Sigmoid colon (tissue), 7 donors: ENCODE data around the gene RELCH. TPM values are rescaled to one million over a fixed set of nuclear protein-coding genes. Genes with fewer than 3 reads are reported as not detected.

Experiments
- DNase-seq: peaks from one replicate; pipeline ENCODE4 v3.0.0-alpha.2; 2019
- H3K27ac ChIP-seq, 4 donors: fragments of 200-600 bp; sonication (generic); one replicate each; pipeline ENCODE4 v1.5.1; 2016 to 2019; ENCODE audit warnings: mild to moderate bottlenecking in 1 of 4
- H3K27me3 ChIP-seq, 3 donors: fragments of 200-600 bp; sonication (generic); one replicate each; pipeline ENCODE4 v1.5.1; 2019; ENCODE audit warnings: mild to moderate bottlenecking in 1 of 3
- H3K36me3 ChIP-seq, 4 donors: fragments of 200-600 bp; sonication (generic); one replicate each; pipeline ENCODE4 v1.5.1; 2016 to 2019
- H3K4me1 ChIP-seq, 4 donors: fragments of 200-600 bp; sonication (generic); one replicate each; pipeline ENCODE4 v1.5.1; 2017 to 2019
- H3K4me3 ChIP-seq, 4 donors: fragments of 200-600 bp; sonication (generic); one replicate each; pipeline ENCODE4 v1.5.1; 2017 to 2019; ENCODE audit warnings: mild to moderate bottlenecking in 2 of 4, moderate library complexity in 1 of 4
- H3K9me3 ChIP-seq, 4 donors: fragments of 200-600 bp in 3 of 4; sonication (generic) in 3 of 4; one replicate each; pipeline versions ENCODE4 v1.5.1 to v1.6.1; 2013 to 2019
- EP300 ChIP-seq, 4 donors: sonication (generic); formaldehyde crosslinking; IDR thresholded peaks; one replicate each; pipeline ENCODE4 v1.6.1; 2017; ENCODE audit warnings: antibody characterized with exemption in 4 of 4
- POLR2A ChIP-seq, 2 donors: fragments of 450-650 bp; IDR thresholded peaks; one replicate each; pipeline ENCODE4 v1.6.1; 2016; ENCODE audit warnings: antibody characterized with exemption in 2 of 2, mild to moderate bottlenecking in 2 of 2, moderate library complexity in 2 of 2
- POLR2AphosphoS5 ChIP-seq, 4 donors: sonication (generic); formaldehyde crosslinking; IDR thresholded peaks; one replicate each; pipeline ENCODE4 v1.6.1; 2017; ENCODE audit warnings: antibody characterized with exemption in 4 of 4
- WGBS, 2 donors: extraction: QIAGEN DNeasy Blood & Tissue Kit; methylation state at CpG; one replicate each; pipeline ENCODE4 v1.1.7; 2013; 5-methylcytosine and 5-hydroxymethylcytosine counted together
- intact Hi-C: fragments of 100-400 bp; cut with DNase I; formaldehyde crosslinking; loops from one replicate; pipeline ENCODE4 v1.15.1; 2023
- polyA plus RNA-seq, 3 donors: library from polyadenylated mRNA; stranded (reverse); fragments of 200-250 nt; gene quantifications; one replicate each; pipeline ENCODE4 v1.2.3, GENCODE V29; 2013
- total RNA-seq, 4 donors: library from RNA; depleted of rRNA; stranded (reverse); fragments of >200 nt; gene quantifications; one replicate each; pipeline ENCODE4 v1.1.0, GENCODE V29; 2016
- TF ChIP-seq, protein P1 (sequence below), 4 experiments: fragments of 450-650 bp in 3 of 4; fragments of 200-600 bp in 1 of 4; IDR thresholded peaks; one replicate each; pipeline ENCODE4 v1.5.1; 2016 to 2019; ENCODE audit warnings: antibody characterized with exemption in 4 of 4, mild to moderate bottlenecking in 3 of 4, moderate library complexity in 2 of 4
- donor health status: healthy with polysubstance abuse.
- donor health status: Bipolar disorder and iron deficiency.
- donor health status: healthy.

RELCH gene
- total and polyA plus RNA-seq, 7 donors = 6.6 to 28.8 (median 19.3) TPM

DNA sequence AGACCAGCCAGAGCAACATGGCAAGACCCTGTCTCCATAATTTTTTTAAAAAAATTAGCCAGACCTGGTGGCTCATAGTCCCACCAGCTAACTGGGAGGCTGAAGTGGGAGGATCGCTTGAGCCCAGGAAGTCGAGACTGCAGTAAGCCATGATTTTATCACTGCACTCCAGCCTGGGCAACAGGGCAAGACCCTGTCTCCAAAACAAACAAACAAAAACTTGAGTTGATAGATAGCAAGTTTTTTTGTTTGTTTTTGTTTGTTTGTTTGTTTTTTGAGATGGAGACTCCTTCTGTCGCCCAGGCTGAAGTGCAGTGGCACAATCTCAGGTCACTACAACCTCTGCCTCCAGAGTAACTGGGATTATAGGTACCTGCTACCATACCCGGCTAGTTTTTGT, 18.8 kb downstream of the RELCH start:
- intact Hi-C loops = no loop called here
- no peaks in the 10 kb centered on the region for H3K4me1 ChIP-seq
- TF ChIP-seq EP300 (IDR thresholded peaks at IDR 0.05) (no peak), POLR2AphosphoS5 (IDR thresholded peaks at IDR 0.05) (no peak), POLR2A (IDR thresholded peaks at IDR 0.05) (no peak)
- TF ChIP-seq, protein P1, sequence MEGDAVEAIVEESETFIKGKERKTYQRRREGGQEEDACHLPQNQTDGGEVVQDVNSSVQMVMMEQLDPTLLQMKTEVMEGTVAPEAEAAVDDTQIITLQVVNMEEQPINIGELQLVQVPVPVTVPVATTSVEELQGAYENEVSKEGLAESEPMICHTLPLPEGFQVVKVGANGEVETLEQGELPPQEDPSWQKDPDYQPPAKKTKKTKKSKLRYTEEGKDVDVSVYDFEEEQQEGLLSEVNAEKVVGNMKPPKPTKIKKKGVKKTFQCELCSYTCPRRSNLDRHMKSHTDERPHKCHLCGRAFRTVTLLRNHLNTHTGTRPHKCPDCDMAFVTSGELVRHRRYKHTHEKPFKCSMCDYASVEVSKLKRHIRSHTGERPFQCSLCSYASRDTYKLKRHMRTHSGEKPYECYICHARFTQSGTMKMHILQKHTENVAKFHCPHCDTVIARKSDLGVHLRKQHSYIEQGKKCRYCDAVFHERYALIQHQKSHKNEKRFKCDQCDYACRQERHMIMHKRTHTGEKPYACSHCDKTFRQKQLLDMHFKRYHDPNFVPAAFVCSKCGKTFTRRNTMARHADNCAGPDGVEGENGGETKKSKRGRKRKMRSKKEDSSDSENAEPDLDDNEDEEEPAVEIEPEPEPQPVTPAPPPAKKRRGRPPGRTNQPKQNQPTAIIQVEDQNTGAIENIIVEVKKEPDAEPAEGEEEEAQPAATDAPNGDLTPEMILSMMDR (IDR thresholded peaks at IDR 0.05) = no peak
- no peaks in the 10 kb centered on the region for H3K9me3 ChIP-seq
- H3K36me3 ChIP-seq = no peaks in the 10 kb centered on the region
- WGBS, 2 donors = 67 to 91% methylated on average over 4 of the region's 4 CpGs
- H3K27ac ChIP-seq = no peak overlapping the region
- no peak for DNase-seq
- no peak overlapping the region for H3K4me3 ChIP-seq
- H3K27me3 ChIP-seq = no peaks in the 10 kb centered on the region

DNA sequence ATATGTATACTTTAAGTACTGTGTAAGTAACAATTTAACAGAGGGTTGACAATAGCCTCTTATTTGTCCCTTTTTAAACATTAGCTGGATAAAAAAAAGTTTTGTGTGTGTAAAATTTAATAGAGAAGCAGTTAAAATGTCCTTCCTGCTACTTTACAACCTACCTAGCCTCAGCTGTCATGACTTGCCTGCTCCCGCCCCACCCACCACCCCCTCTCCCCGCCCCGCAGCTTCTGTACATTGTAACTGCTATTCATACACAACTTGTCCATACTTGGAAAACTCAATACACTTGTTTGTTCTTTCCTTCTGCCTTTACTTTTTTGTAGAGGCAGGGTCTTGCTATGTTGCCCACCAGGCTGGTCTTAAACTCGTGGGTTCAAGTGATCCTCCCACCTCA, 19.5 kb downstream of the RELCH start:
- peaks cover 0 to 3% (median 0%) of the 10 kb centered on the region in 4 donors for H3K36me3 ChIP-seq
- DNase-seq = no peak
- H3K27me3 ChIP-seq = no peaks in the 10 kb centered on the region
- H3K9me3 ChIP-seq = no peaks in the 10 kb centered on the region
- no peak overlapping the region for H3K27ac ChIP-seq
- 24 to 79% methylated on average over 4 of the region's 4 CpGs for WGBS, 2 donors
- H3K4me3 ChIP-seq = no peak overlapping the region
- intact Hi-C loops = no loop called here
- no peak for TF ChIP-seq POLR2AphosphoS5 (IDR thresholded peaks at IDR 0.05)
- TF ChIP-seq, protein P1 (IDR thresholded peaks at IDR 0.05) = no peak
- no peak for TF ChIP-seq EP300 (IDR thresholded peaks at IDR 0.05)
- no peak for TF ChIP-seq POLR2A (IDR thresholded peaks at IDR 0.05)
- no peaks in the 10 kb centered on the region for H3K4me1 ChIP-seq

DNA sequence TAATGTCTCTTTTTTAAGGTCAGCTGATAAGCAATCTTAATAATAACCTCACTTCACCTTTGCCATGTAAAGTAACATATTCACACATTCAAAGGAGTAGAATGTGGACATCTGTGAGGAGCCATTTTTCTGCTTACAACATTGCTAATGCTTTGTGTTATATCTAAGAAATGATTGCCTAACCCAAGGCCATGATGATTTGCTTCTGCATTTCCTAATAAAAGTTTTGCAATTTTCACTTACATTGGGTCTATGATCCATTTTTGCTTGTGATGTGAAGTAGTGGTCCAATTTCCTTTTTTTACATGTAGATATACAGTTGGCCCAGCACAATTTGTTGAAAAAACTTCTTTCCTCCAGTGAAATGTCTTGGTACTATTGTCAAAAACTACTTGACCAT, 22.0 kb downstream of the RELCH start:
- H3K27ac ChIP-seq = no peak overlapping the region

DNA sequence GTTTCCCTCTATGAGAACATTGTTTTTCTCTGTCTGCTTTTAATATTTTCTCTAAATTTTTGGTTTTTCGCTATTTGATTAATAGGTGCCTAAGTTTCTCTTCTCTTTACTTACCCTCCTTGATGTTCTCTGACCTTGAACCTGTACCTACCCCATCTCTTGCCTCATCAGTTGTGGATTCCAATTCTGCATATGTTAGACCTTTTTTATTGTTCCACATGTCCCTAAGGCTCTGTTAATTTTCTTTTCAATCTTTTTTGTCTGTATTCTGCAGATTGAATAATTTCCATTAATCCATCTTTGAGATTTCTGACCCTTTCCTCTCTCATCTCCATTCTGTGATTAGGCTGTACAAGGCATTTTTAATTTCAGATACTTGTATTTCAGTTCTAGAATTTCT, 23.1 kb downstream of the RELCH start:
- peaks cover 0 to 25% (median 5%) of the 10 kb centered on the region in 4 donors for H3K36me3 ChIP-seq
- no peaks in the 10 kb centered on the region for H3K27me3 ChIP-seq
- H3K27ac ChIP-seq = no peak overlapping the region
- no peak for DNase-seq
- intact Hi-C loops = no loop called here
- no peak overlapping the region for H3K4me3 ChIP-seq
- no peak for TF ChIP-seq POLR2A (IDR thresholded peaks at IDR 0.05)
- no peak for TF ChIP-seq EP300 (IDR thresholded peaks at IDR 0.05)
- TF ChIP-seq POLR2AphosphoS5 (IDR thresholded peaks at IDR 0.05) = no peak
- TF ChIP-seq, protein P1 (IDR thresholded peaks at IDR 0.05) = no peak
- 98 to 100% methylated on average over 1 of the region's 1 CpG for WGBS, 2 donors
- no peaks in the 10 kb centered on the region for H3K4me1 ChIP-seq
- H3K9me3 ChIP-seq = no peaks in the 10 kb centered on the region

More for the DNA sequence above, 22.0 kb downstream of the RELCH start:
- peaks cover 0 to 15% (median 0%) of the 10 kb centered on the region in 4 donors for H3K36me3 ChIP-seq
- DNase-seq = no peak
- intact Hi-C loops = no loop called here
- no peaks in the 10 kb centered on the region for H3K4me1 ChIP-seq
- no peaks in the 10 kb centered on the region for H3K9me3 ChIP-seq
- no peaks in the 10 kb centered on the region for H3K27me3 ChIP-seq
- TF ChIP-seq EP300 (IDR thresholded peaks at IDR 0.05) (no peak), POLR2A (IDR thresholded peaks at IDR 0.05) (no peak), POLR2AphosphoS5 (IDR thresholded peaks at IDR 0.05) (no peak)
- TF ChIP-seq, protein P1 (IDR thresholded peaks at IDR 0.05) = no peak
- H3K4me3 ChIP-seq = no peak overlapping the region

DNA sequence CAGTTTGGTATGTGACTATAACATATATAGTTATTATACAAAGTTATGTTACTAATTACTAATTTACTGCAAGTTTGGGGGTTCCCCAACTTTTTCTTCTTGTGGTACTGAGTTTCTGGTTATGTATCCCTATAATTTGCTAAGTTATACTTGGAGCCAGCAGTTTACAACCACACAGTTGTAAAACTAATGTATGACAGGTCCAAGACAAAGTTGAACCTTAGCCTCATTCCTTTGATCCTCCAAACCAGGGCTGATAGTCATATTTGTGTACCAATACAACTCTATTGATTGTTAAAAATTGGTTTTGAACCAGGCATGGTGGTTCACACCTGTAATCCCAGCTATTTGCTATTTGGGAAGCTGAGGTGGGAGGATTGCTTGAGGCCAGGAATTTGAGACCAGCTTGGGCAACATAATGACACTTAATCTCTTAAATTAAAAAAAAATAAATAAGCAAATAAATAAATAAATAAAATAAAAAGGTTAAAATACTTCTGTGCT, 24.3 kb downstream of the RELCH start:
- Histone ChIP-seq H3K27me3 (no peaks in the 10 kb centered on the region), H3K9me3 (no peaks in the 10 kb centered on the region), H3K4me1 (no peaks in the 10 kb centered on the region), H3K4me3 (no peak overlapping the region), H3K36me3 (peaks cover 0 to 25% (median 5%) of the 10 kb centered on the region in 4 donors), H3K27ac (no peak overlapping the region)
- DNase-seq = no peak
- intact Hi-C loops = no loop called here
- TF ChIP-seq, protein P1 (IDR thresholded peaks at IDR 0.05) = no peak
- no peak for TF ChIP-seq POLR2A (IDR thresholded peaks at IDR 0.05)
- TF ChIP-seq POLR2AphosphoS5 (IDR thresholded peaks at IDR 0.05) = no peak
- no peak for TF ChIP-seq EP300 (IDR thresholded peaks at IDR 0.05)
